Right lung (tissue), 5 donors: ENCODE results near the gene FPR2. TPM values are rescaled to one million over a fixed set of nuclear protein-coding genes. Genes with fewer than 3 reads are reported as not detected.
"Not testable (repeated sequence)": the region's sequence is repeated elsewhere in the genome, so short reads cannot be mapped to it uniquely, and the experiment has no call there.

Experiments used
- DNase-seq, 2 donors: peaks; one replicate each; pipeline ENCODE4 v3.0.0-alpha.2; 2013
- polyA plus RNA-seq, 5 donors: library from polyadenylated mRNA; unstranded; fragments of 120-200 nt; gene quantifications; one replicate each; pipeline versions ENCODE4 v1.2.1 to v1.2.3, GENCODE V29; 2013; ENCODE audit warnings: inconsistent platforms in 1 of 5, low replicate concordance in 1 of 5; ENCODE audit not compliant: insufficient read length in 5 of 5, insufficient read depth in 1 of 5

FPR2 gene
- polyA plus RNA-seq, 5 donors = 0.18 to 0.45 (median 0.33) TPM

- no peak for DNase-seq
Measured at GRCh38 chr19:51739466-51740213, 21.3 kb upstream of the FPR2 start.

GRCh38 chr19:51740356-51740755, 20.6 kb upstream of the FPR2 start:
- no peak for DNase-seq

- no peak for DNase-seq
Measured at GRCh38 chr19:51742789-51743188, 18.2 kb upstream of the FPR2 start.

GRCh38 chr19:51743405-51743804, 17.6 kb upstream of the FPR2 start:
- no peak for DNase-seq

DNA sequence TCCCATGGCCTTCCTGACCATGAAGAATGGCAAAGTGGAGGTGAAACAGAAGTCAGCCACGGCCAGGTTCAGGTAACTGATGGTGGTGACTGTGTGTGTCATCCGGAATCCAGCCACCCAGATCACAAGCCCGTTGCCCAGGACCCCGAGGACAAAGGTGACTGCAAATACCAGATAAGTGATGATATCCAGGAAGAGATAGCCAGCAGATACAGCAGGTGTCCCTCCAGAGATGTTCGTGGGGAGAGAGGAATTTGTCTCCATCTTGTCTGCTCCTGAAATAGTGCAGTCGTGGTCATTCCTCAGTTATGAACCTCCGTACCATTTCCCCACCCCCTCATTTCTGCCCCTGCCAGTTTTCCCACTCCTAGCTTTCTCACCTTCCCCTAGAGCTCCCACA, 14.2 kb upstream of the FPR2 start:
- DNase-seq = no peak

DNA sequence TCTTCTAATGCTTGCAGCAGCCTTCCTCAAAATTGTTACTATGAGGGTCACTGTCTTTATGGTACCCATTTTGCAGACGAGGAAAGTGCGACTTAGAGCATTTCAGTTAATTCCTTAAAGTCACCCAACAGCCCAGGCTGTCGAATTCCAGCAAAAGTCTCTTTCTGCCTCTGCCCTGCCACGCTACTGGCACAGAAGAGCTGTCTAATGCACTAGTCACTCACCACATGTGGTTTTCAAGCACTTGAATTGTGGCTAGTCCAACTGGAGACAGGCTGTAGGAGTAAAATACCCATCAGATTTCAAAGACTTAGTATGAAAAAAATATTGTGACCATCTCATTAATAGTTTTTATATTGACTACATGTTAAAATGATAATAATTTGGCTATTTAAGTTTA, 11.0 kb upstream of the FPR2 start:
- DNase-seq = no peak

DNA sequence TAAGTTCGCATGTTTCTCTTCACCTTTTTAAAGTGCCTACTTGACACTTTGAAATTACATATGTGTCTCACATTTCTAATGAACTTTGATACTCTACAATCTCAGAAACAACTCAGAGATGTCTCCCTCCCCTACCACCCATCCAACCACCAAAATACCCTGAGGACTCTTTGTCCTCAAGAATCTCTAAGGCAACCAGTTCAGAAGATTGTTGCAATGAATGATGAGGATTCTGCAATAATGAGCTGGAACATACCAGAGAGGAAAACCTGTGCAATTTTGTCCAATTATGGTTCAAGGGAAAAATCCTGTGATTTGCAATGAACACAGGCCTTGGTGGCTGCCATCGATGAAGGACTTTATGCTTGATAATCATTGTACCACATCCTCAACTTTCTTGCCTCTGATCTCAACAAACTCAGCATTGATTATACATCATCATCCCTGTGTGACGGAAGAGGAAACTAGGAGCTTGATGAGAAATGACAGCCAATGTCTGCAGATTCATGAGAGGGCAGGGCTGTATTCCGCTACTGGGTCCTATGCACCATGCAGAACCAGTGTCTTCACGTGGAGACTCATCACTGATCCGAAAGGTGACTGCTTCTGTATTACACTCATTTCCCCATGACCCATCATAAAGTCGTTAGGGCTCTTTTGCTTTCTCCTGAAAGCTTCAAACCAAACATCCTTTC, 10.4 kb upstream of the FPR2 start:
- no peak for DNase-seq

DNA sequence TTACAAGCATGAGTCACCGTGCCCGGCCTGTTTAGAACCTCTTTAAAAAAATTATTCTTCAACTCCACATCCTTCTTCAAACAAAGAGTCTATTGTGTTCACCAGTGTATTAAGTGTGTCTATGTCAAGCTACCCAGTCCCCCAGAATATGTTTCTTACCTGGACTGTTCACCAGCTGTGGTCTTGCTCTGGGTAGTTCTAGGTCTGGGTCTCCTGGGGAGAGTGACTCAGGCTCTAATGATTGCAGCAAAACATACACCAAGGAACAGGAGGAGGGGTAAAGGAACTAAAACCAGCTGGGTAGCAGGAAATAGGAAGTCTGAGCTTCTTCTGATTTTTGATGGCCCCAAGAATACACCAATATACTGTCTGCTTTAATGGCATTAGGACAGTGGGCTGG, 9.3 kb upstream of the FPR2 start, which contains the start of gene FPR1:
TSS of gene FPR1 (minus strand) at position 224 of the 400 bp plus-strand sequence. CDS start 4,884 bp downstream, outside the sequence.
- DNase-seq = no peak

GRCh38 chr19:51754109-51754508, 6.9 kb upstream of the FPR2 start:
- DNase-seq = no peak

GRCh38 chr19:51754770-51755169, 6.2 kb upstream of the FPR2 start:
- DNase-seq = no peak

GRCh38 chr19:51755571-51755970, 5.4 kb upstream of the FPR2 start:
- DNase-seq = no peak

GRCh38 chr19:51761696-51762095, 716 bp downstream of the FPR2 start:
- no peak for DNase-seq

- DNase-seq = no peak
Measured at GRCh38 chr19:51765086-51765485, 4.1 kb downstream of the FPR2 start.

DNA sequence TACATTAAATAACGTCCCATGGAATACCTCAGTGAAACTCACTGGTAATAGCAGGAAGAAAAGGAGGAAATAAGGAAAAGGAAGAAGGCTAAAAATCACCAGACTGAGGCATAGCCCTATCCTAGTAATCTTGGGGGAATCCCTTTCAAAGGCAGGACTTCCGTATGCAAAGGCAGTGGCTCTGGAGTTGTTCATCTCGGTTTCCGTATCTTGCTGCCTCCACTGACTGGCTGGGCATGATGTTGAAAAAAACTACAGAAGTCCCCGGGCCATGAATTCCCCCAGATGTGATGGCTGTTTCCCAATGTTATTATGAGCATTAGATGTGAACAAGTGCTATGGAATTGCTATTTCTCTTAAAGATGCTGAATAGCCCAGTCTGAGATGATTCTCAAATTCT, 5.5 kb downstream of the FPR2 start:
- DNase-seq = no peak

DNA sequence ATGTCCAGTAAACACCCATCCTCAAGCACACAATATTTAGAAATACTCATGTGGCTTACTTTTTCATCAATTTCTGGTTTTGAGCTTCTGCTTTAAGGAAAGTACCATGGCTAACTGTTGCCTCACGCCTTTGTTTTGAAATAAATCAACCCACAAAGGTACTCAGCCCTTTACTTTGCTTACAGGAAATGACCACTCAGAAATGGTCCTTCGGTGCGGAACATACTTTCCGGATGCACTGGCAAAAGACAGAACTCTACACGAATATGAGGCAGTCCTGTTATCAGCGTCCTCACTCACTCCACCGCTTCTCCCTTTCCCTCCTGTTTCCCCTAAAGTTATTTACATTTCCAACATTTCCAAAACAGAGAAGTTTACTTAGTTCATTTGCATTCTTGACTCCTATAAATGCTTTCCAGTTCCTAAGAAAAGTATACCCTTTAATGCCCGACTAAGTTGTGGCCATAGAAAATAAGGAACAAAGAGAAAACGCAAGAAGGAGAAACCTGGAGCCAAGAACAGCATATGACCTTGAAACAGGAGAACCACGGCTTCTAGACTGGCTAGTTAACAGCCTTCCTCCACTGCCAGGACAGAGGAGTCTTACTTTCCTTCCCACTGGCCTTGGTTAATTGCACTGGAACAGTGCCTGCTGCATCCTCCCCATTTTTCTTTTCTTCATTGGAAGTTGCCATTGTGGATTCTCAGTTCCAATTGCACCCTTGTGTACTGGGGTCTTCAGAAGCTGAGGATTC, 10.6 kb downstream of the FPR2 start:
- DNase-seq = no peak

GRCh38 chr19:51772977-51773376, 12.0 kb downstream of the FPR2 start:
- DNase-seq = no peak

DNA sequence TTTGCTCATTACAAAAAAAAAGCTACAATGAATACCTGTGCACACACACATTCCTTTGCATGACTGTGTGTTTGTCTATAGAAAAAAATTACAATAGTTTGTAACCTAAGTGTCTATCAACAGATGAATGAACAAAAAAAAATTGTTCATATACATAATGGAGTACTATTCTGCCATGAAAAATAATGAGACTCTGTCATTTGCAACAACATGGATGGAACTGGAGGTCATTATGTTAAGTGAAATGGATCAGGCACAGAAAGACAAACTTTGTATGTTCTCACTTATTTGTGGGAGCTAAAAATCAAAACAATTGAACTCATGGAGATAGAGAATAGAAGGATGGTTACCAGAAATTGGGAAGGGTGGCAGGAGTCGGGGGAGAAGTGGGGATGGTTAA, 15.6 kb downstream of the FPR2 start:
- not testable (repeated sequence) for DNase-seq

DNA sequence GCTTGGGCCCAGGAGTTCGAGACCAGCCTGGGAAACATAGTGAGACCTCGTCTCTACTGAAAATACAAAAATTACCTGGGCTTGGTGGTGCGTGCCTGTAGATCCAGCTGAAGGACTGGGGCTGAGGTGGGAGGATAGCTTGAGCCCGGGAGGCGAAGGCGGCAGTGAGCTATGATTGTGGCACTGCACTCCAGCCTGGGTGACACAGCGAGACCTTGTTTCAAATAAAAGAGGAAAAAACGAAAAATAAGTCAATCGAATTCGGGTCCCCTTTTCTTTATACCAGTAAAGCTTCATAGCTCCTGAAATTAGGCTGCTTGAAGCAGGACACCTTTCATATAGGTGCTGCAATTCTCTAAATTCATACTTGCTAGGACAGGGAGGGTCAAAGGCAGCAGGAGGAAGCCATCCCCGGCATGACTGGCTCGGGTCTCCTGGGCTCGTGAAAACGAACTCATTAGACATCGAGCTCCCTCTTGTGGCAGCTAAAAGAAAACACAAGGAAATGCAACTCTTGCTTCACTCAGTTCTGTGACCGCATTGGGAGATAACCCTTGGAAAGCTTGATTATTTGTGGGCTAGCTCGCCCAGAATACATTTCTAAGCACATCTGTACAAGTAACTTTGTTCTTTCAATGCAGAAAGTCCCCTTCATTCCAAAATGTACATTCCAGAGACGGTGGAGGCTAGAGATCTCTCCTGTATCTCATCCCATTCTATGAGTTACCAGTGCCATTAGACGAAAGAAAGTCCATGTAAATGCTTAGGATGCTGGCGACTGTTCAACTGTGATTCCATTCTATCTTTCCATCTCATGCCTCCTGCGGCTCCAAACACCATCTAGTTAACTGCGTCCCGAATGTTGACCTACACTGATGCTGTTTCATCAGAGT, 16.8 kb downstream of the FPR2 start:
- DNase-seq = peak; percentile 74

DNA sequence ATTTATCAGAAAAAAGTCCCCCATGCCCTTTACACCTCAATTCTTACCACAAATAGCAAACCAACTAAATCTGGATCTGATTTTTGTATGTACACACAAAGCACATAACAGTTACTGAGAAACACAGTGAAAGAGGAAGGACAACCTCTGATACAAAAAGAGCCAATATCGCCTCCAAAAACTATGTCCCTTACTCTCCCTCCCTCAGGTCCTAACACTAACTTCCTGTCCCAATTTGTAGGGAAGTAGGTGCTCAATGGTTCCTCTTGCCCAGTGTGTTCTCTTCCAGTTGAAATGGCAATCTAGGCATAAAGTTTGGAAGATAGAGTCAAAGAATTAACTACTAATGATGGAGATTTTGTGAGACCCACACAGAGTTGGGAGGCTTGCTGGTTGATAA, 18.2 kb downstream of the FPR2 start:
- no peak for DNase-seq

DNA sequence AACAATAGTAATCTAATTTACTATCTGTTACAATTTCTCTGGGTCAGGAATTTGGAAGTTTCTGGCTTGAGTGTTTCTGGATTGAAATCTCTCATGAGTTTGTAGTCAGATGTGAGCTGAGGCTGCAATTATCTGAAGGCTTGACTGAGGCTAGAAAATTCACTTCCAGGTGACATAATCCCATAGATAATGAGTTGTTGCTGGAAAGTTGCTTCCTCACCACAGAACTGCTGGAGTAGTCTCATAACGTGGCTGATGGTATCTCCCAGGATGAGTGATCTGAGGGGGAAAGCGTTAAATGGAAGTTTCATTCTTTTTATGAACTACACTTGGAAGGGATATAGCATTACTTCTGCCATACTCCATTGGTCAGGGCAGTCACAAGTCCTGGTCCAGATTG, 18.7 kb downstream of the FPR2 start:
- no peak for DNase-seq

- DNase-seq = no peak
Measured at GRCh38 chr19:51780270-51780669, 19.3 kb downstream of the FPR2 start.

DNA sequence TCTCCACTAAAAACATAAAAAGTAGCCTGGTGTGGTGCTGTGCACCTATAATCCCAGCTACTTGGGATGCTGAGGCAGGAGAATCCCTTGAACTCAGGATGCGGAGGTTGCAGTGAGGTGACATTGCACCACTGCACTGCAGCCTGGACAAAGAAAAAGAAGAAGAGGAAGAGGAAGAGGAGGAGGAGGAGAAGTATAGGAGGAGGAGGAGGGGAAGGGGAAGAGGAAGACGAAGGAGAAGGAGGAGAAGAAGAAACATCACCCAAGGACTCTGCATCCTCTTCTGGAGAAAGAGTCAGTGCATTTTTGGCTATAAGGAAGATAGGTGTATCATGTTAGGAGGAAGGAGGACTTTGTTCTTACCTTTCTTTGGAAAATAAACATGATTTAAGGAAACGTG, 21.0 kb downstream of the FPR2 start:
- DNase-seq = no peak
